Measurements from ENCODE around the gene USP34. TPM values are rescaled to one million over a fixed set of nuclear protein-coding genes. Genes with fewer than 3 reads are reported as not detected.

The USP34 gene
- total RNA-seq, 1 donor from 2014 or later, result 104 TPM

DNA sequence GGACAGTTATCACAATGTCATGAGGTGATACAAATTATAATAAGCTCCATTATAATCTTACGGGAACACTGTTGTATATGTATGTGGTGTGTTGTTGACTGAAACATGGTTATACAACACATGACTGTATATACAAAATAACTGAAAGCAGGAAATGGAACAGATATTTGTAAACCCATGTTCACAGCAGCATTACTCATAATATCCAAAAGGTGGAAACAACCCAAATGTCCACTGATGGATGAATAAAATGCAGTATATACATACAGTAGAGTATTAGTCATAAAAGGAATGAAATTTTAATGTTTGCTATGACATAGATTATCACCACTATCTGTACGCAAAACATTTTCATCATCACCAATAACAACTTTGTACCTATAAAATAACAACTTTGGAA lies 107.3 kb downstream of the USP34 start:
- Mint-ChIP-seq H3K4me3 (ENCODE audit: unreplicated experiment) (no peak overlapping the region), H3K4me1 (ENCODE audit: low read depth, unreplicated experiment) (no peaks in the 10 kb centered on the region), H3K27ac (ENCODE audit: unreplicated experiment) (no peak overlapping the region), H3K27me3 (ENCODE audit: unreplicated experiment) (no peaks in the 10 kb centered on the region), H3K9me3 (ENCODE audit: unreplicated experiment) (no peaks in the 10 kb centered on the region), H3K36me3 (ENCODE audit: unreplicated experiment) (no peaks in the 10 kb centered on the region)
- no peak for DNase-seq
- TF ChIP-seq, protein P1, sequence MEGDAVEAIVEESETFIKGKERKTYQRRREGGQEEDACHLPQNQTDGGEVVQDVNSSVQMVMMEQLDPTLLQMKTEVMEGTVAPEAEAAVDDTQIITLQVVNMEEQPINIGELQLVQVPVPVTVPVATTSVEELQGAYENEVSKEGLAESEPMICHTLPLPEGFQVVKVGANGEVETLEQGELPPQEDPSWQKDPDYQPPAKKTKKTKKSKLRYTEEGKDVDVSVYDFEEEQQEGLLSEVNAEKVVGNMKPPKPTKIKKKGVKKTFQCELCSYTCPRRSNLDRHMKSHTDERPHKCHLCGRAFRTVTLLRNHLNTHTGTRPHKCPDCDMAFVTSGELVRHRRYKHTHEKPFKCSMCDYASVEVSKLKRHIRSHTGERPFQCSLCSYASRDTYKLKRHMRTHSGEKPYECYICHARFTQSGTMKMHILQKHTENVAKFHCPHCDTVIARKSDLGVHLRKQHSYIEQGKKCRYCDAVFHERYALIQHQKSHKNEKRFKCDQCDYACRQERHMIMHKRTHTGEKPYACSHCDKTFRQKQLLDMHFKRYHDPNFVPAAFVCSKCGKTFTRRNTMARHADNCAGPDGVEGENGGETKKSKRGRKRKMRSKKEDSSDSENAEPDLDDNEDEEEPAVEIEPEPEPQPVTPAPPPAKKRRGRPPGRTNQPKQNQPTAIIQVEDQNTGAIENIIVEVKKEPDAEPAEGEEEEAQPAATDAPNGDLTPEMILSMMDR (IDR thresholded peaks at IDR 0.05; ENCODE audit: partially characterized antibody, unreplicated experiment), result no peak

DNA sequence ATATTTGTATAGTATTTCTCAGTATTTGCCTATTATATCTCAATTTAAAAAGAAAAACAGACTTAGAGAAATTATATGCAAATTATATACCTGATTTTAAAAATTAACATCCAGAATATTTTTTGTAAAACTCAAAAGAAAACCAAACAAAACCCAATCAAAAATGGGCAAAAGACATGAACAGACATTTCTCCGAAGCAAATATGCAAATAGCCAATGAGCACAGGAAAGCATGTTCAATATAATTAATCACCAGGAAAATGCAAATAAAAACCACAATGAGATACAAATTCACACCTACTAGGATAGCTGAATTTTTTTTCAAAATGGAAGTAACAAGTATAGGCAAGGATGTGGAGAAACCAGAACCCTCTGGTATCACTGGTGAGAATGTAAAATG lies 108.0 kb downstream of the USP34 start:
- no peak for DNase-seq
- TF ChIP-seq, protein P1 (IDR thresholded peaks at IDR 0.05; ENCODE audit: partially characterized antibody, unreplicated experiment), result no peak
- no peaks in the 10 kb centered on the region for H3K9me3 Mint-ChIP-seq (ENCODE audit: unreplicated experiment)
- no peak overlapping the region for H3K27ac Mint-ChIP-seq (ENCODE audit: unreplicated experiment)
- no peaks in the 10 kb centered on the region for H3K4me1 Mint-ChIP-seq (ENCODE audit: low read depth, unreplicated experiment)
- no peak overlapping the region for H3K4me3 Mint-ChIP-seq (ENCODE audit: unreplicated experiment)
- H3K36me3 Mint-ChIP-seq (ENCODE audit: unreplicated experiment), result no peaks in the 10 kb centered on the region
- no peaks in the 10 kb centered on the region for H3K27me3 Mint-ChIP-seq (ENCODE audit: unreplicated experiment)

DNA sequence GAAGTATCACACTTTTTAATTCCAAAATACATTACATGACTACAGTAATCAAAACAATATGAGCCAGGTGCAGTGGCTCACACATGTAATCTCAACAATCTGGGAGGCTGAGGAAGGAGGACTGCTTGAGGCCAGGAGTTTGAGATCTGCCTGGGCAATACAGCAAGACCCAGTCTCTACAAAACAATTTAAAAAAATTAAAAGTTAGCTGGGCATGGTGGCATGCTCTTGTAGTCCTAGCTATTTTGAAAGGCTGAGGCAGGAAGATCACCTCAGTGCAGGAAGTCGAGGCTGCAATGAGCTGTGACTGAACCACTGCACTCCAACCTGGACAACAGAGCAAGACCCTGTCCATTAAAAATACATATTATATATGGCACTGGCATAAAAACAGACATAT lies 109.8 kb downstream of the USP34 start:
- TF ChIP-seq, protein P1 (IDR thresholded peaks at IDR 0.05; ENCODE audit: partially characterized antibody, unreplicated experiment), result no peak
- H3K27me3 Mint-ChIP-seq (ENCODE audit: unreplicated experiment), result no peaks in the 10 kb centered on the region
- no peak overlapping the region for H3K27ac Mint-ChIP-seq (ENCODE audit: unreplicated experiment)
- no peaks in the 10 kb centered on the region for H3K36me3 Mint-ChIP-seq (ENCODE audit: unreplicated experiment)
- no peak overlapping the region for H3K4me3 Mint-ChIP-seq (ENCODE audit: unreplicated experiment)
- H3K4me1 Mint-ChIP-seq (ENCODE audit: low read depth, unreplicated experiment), result no peaks in the 10 kb centered on the region
- no peak for DNase-seq
- H3K9me3 Mint-ChIP-seq (ENCODE audit: unreplicated experiment), result no peaks in the 10 kb centered on the region

DNA sequence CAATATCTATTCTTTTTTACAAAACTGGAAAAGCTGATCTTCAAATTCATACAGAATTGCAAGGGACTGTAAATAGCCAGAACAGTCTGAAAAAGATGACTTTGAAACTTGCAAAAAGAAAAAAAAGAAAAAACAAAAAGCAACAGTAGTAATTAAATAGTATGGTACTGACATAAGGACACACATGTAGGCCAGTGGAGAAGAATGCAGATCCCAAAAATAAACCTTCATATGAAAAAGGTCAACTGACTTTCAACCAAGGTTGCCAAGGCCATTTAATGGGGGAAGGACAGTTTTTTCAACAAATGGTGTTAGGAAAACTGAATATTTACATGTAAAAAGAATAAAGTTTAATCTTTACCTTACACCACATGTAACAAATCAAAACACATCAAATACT lies 111.8 kb downstream of the USP34 start:
- H3K27ac Mint-ChIP-seq (ENCODE audit: unreplicated experiment), result no peak overlapping the region
- no peak for DNase-seq
- H3K4me1 Mint-ChIP-seq (ENCODE audit: low read depth, unreplicated experiment), result peaks cover 1% of the 10 kb centered on the region
- H3K36me3 Mint-ChIP-seq (ENCODE audit: unreplicated experiment), result no peaks in the 10 kb centered on the region
- H3K9me3 Mint-ChIP-seq (ENCODE audit: unreplicated experiment), result no peaks in the 10 kb centered on the region
- H3K4me3 Mint-ChIP-seq (ENCODE audit: unreplicated experiment), result no peak overlapping the region
- TF ChIP-seq, protein P1 (IDR thresholded peaks at IDR 0.05; ENCODE audit: partially characterized antibody, unreplicated experiment), result no peak
- no peaks in the 10 kb centered on the region for H3K27me3 Mint-ChIP-seq (ENCODE audit: unreplicated experiment)

DNA sequence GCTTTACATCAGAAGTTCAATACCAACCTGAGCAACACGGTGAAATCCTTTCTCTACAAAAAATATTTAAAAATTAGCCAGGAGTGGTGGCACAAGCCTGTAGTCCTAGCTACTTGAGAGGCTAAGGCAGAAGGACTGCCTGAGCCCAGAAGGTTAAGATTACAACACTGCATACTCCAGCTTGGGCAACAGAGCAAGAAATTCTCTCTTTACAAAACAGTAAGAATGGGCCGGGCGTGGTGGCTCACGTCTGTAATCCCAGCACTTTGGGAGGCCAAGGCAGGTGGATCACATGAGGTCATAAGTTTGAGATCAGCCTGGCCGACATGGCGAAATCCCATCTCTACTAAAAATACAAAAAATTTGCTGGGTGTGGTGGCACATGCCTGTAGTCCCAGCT lies 113.2 kb downstream of the USP34 start:
- H3K4me3 Mint-ChIP-seq (ENCODE audit: unreplicated experiment), result no peak overlapping the region
- DNase-seq, result no peak
- H3K9me3 Mint-ChIP-seq (ENCODE audit: unreplicated experiment), result no peaks in the 10 kb centered on the region
- peaks cover 1% of the 10 kb centered on the region for H3K4me1 Mint-ChIP-seq (ENCODE audit: low read depth, unreplicated experiment)
- no peaks in the 10 kb centered on the region for H3K27me3 Mint-ChIP-seq (ENCODE audit: unreplicated experiment)
- no peak overlapping the region for H3K27ac Mint-ChIP-seq (ENCODE audit: unreplicated experiment)
- TF ChIP-seq, protein P1 (IDR thresholded peaks at IDR 0.05; ENCODE audit: partially characterized antibody, unreplicated experiment), result no peak
- no peaks in the 10 kb centered on the region for H3K36me3 Mint-ChIP-seq (ENCODE audit: unreplicated experiment)
